SU-DHL-6 (cell line): ENCODE measurements around the gene UBXN10.

Experiments
- H2AFZ ChIP-seq: fragments of 200-600 bp; sonication (generic); 2 replicates; pipeline ENCODE4 v1.6.1; 2014; ENCODE audit warnings: low read depth, mild to moderate bottlenecking, moderate library complexity, mixed read lengths, antibody characterized with exemption, low read length; ENCODE audit not compliant: severe bottlenecking
- H3F3A ChIP-seq: fragments of 200-600 bp; shearing (Covaris generic); 2 replicates; pipeline ENCODE4 v1.6.0; 2016; ENCODE audit warnings: antibody characterized with exemption, mild to moderate bottlenecking; ENCODE audit not compliant: insufficient read depth
- H3K27ac ChIP-seq: fragments of 200-600 bp; sonication (generic); 2 replicates; pipeline ENCODE4 v1.5.1; 2016; ENCODE audit warnings: low read depth, mild to moderate bottlenecking, low read length, moderate library complexity, mixed read lengths
- H3K27me3 ChIP-seq: fragments of 200-600 bp; sonication (generic), shearing (Covaris generic); 2 replicates; pipeline ENCODE4 v1.6.0; 2014; ENCODE audit warnings: mild to moderate bottlenecking, low read length
- H3K36me3 ChIP-seq: fragments of 200-600 bp; sonication (generic); 2 replicates; pipeline ENCODE4 v1.6.1; 2014; ENCODE audit warnings: mild to moderate bottlenecking, low read length, mixed read lengths
- H3K4me2 ChIP-seq: fragments of 300-600, 200-600 bp; shearing (Covaris generic), sonication (generic); 2 replicates; pipeline ENCODE4 v1.6.0; 2014; ENCODE audit warnings: low read length, low read depth, mild to moderate bottlenecking; ENCODE audit not compliant: poor library complexity, severe bottlenecking
- H3K4me3 ChIP-seq: fragments of 200-600 bp; sonication (generic); 2 replicates; pipeline ENCODE4 v1.5.1; 2014; ENCODE audit warnings: antibody characterized with exemption, low read length, mild to moderate bottlenecking, mixed read lengths; ENCODE audit not compliant: insufficient read depth, poor library complexity, severe bottlenecking
- H3K79me2 ChIP-seq: fragments of 200-600 bp; sonication (generic); 2 replicates; pipeline ENCODE4 v1.6.1; 2014; ENCODE audit warnings: mild to moderate bottlenecking, low read length, moderate library complexity; ENCODE audit not compliant: insufficient read depth
- H3K9ac ChIP-seq: fragments of 200-600 bp; sonication (generic); 2 replicates; pipeline ENCODE4 v1.7.0; 2014; ENCODE audit warnings: mild to moderate bottlenecking, low read length
- H3K9me2 ChIP-seq: fragments of 200-600 bp; sonication (generic); replicated peaks from 2 replicates; pipeline ENCODE4 v1.6.1; 2014; ENCODE audit warnings: low read length; ENCODE audit not compliant: insufficient read depth
- H3K9me3 ChIP-seq: fragments of 200-600 bp; sonication (generic); 2 replicates; pipeline ENCODE4 v1.6.1; 2014; ENCODE audit warnings: low read length, mixed read lengths; ENCODE audit not compliant: insufficient read depth
- H4K20me1 ChIP-seq: fragments of 200-600 bp; sonication (generic); 2 replicates; pipeline ENCODE4 v1.6.1; 2014; ENCODE audit warnings: low read depth, mild to moderate bottlenecking, antibody characterized with exemption, low read length, moderate library complexity, mixed read lengths
- EZH2phosphoT487 ChIP-seq: fragments of 200-600 bp; sonication (generic), shearing (Covaris generic); conservative IDR thresholded peaks from 2 replicates; pipeline ENCODE4 v1.6.1; 2018; ENCODE audit warnings: mild to moderate bottlenecking, antibody characterized with exemption, low read length, moderate library complexity, mixed read lengths
- TF ChIP-seq, protein P1 (sequence below): fragments of 200-600 bp; sonication (generic); IDR thresholded peaks from one replicate; pipeline ENCODE4 v1.5.1; 2017; ENCODE audit warnings: antibody characterized with exemption, mild to moderate bottlenecking, low read length, moderate library complexity; ENCODE audit not compliant: insufficient read depth, poor library complexity, severe bottlenecking

UBXN10 gene

DNA sequence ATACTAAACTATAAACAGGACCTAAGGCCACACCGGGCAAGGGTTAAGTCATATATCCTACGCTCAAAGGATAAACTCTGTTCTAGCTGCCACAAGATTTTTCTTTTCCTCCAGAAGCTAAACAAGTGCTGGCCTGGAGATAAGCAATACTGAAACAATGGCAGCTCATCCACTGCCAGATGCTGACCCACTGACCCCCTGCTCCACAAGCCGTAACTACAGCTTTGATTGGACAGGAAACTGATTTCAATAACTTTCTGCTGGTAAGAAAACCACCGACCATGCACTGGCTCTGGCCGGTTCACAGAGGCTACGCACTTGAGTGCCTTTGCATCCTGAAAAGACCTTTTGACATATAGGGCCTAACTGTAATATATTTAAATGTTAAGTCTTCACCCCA, 51.8 kb downstream of the UBXN10 start:
- H3K36me3 ChIP-seq = no peaks in the 10 kb centered on the region
- no peak overlapping the region for H2AFZ ChIP-seq
- H3K79me2 ChIP-seq = no peaks in the 10 kb centered on the region
- H3K4me3 ChIP-seq = no peak overlapping the region
- H3F3A ChIP-seq = no peaks in the 10 kb centered on the region
- no peaks in the 10 kb centered on the region for H4K20me1 ChIP-seq
- no peaks in the 10 kb centered on the region for H3K9me2 ChIP-seq
- no peaks in the 10 kb centered on the region for H3K9me3 ChIP-seq
- no peak overlapping the region for H3K27ac ChIP-seq
- H3K4me2 ChIP-seq = no peak overlapping the region
- no peak overlapping the region for H3K9ac ChIP-seq
- H3K27me3 ChIP-seq = 0 out of 2 replicates have a peak, but pooled peaks cover 3% of the 10 kb centered on the region
- no peak for TF ChIP-seq EZH2phosphoT487
- TF ChIP-seq, protein P1, sequence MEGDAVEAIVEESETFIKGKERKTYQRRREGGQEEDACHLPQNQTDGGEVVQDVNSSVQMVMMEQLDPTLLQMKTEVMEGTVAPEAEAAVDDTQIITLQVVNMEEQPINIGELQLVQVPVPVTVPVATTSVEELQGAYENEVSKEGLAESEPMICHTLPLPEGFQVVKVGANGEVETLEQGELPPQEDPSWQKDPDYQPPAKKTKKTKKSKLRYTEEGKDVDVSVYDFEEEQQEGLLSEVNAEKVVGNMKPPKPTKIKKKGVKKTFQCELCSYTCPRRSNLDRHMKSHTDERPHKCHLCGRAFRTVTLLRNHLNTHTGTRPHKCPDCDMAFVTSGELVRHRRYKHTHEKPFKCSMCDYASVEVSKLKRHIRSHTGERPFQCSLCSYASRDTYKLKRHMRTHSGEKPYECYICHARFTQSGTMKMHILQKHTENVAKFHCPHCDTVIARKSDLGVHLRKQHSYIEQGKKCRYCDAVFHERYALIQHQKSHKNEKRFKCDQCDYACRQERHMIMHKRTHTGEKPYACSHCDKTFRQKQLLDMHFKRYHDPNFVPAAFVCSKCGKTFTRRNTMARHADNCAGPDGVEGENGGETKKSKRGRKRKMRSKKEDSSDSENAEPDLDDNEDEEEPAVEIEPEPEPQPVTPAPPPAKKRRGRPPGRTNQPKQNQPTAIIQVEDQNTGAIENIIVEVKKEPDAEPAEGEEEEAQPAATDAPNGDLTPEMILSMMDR = no peak

DNA sequence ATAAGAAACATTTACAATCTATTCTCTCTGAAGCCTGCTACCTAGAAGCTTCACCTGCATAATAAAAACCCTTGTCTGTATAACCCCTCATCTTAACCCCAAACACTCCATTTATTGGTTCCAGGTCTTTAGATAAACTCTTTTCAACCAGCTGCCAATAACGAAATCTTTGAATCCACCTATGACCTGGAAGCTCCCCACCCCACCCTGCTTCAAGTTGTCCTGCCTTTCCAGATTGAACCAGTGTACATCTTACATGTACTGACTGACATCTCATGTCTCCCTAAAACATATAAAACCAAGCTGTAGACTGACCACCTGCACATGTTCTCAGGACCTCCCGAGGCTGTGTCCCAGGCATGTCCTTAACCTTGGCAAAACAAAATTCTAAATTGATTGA, 54.1 kb downstream of the UBXN10 start:
- Histone ChIP-seq H3K9ac (no peak overlapping the region), H4K20me1 (no peaks in the 10 kb centered on the region), H3K79me2 (no peaks in the 10 kb centered on the region), H3K9me3 (no peaks in the 10 kb centered on the region), H3K27ac (no peak overlapping the region), H3K4me3 (no peak overlapping the region), H3F3A (no peaks in the 10 kb centered on the region), H3K4me2 (no peak overlapping the region), H3K36me3 (no peaks in the 10 kb centered on the region), H2AFZ (no peak overlapping the region), H3K9me2 (no peaks in the 10 kb centered on the region), H3K27me3 (no peaks in the 10 kb centered on the region)
- TF ChIP-seq, protein P1 = no peak

- Histone ChIP-seq H3K4me3 (no peak overlapping the region), H2AFZ (no peak overlapping the region), H3K27ac (no peak overlapping the region), H3K79me2 (no peaks in the 10 kb centered on the region), H3F3A (no peaks in the 10 kb centered on the region), H3K27me3 (no peaks in the 10 kb centered on the region), H3K9ac (no peak overlapping the region), H3K9me2 (no peaks in the 10 kb centered on the region), H4K20me1 (no peaks in the 10 kb centered on the region), H3K9me3 (no peaks in the 10 kb centered on the region), H3K4me2 (no peak overlapping the region), H3K36me3 (no peaks in the 10 kb centered on the region)
- no peak for TF ChIP-seq EZH2phosphoT487
- TF ChIP-seq, protein P1 = no peak
These were observed 57.1 kb downstream of the UBXN10 start for GRCh38 chr1:20242890-20243479.
